HG02840 (cell line): ENCODE results near the gene VIM.
A peak's percentile ranks its signal among the peaks of the same experiment; 100 is the strongest.

Experiments
- ATAC-seq: cut with Tn5 transposase; IDR thresholded peaks from one replicate; pipeline ENCODE4 v1.9.1; 2021; ENCODE audit warnings: mild to moderate bottlenecking, moderate library complexity, moderate number of reproducible peaks; ENCODE audit not compliant: unreplicated experiment, low FRiP score

The VIM gene

GRCh38 chr10:17229967-17230682, 2.1 kb downstream of the VIM start:
- peak; percentile 53 for ATAC-seq

- no peak for ATAC-seq
Measured at GRCh38 chr10:17231788-17232187, 3.7 kb downstream of the VIM start.

- no peak for ATAC-seq
Measured at GRCh38 chr10:17232276-17232960, 4.4 kb downstream of the VIM start.

GRCh38 chr10:17233286-17233991, 5.4 kb downstream of the VIM start:
- no peak for ATAC-seq

- ATAC-seq = no peak
Measured at GRCh38 chr10:17234431-17234945, 6.4 kb downstream of the VIM start.

GRCh38 chr10:17235136-17235535, 7.1 kb downstream of the VIM start:
- no peak for ATAC-seq

GRCh38 chr10:17236468-17237148, 8.6 kb downstream of the VIM start:
- ATAC-seq = no peak

- ATAC-seq = no peak
Measured at GRCh38 chr10:17237149-17237527, 9.1 kb downstream of the VIM start.

GRCh38 chr10:17237915-17238444, 9.9 kb downstream of the VIM start:
- ATAC-seq = no peak

GRCh38 chr10:17238445-17239291, 10.6 kb downstream of the VIM start:
- no peak for ATAC-seq

GRCh38 chr10:17239345-17240085, 11.5 kb downstream of the VIM start:
- no peak for ATAC-seq

- ATAC-seq = no peak
Measured at GRCh38 chr10:17240096-17240495, 12.1 kb downstream of the VIM start.

- ATAC-seq = no peak
Measured at GRCh38 chr10:17240616-17241015, 12.6 kb downstream of the VIM start.

- no peak for ATAC-seq
Measured at GRCh38 chr10:17241611-17242333, 13.7 kb downstream of the VIM start.

- no peak for ATAC-seq
Measured at GRCh38 chr10:17244700-17245365, 16.8 kb downstream of the VIM start.

- ATAC-seq = no peak
Measured at GRCh38 chr10:17247210-17247609, 19.2 kb downstream of the VIM start.

GRCh38 chr10:17248964-17249363, 20.9 kb downstream of the VIM start:
- ATAC-seq = no peak

- no peak for ATAC-seq
Measured at GRCh38 chr10:17249820-17250219, 21.8 kb downstream of the VIM start.
